CD4-positive, alpha-beta T cell treated with Interleukin-4 for 1 hour (primary cell): ENCODE results near the gene CDH12.
"Not testable (repeated sequence)": the region's sequence is repeated elsewhere in the genome, so short reads cannot be mapped to it uniquely, and the experiment has no call there.

Experiments
- DNase-seq, 2 donors: peaks; one replicate each; pipeline ENCODE4 v3.0.0-alpha.2; 2020 to 2022

The CDH12 gene

DNA sequence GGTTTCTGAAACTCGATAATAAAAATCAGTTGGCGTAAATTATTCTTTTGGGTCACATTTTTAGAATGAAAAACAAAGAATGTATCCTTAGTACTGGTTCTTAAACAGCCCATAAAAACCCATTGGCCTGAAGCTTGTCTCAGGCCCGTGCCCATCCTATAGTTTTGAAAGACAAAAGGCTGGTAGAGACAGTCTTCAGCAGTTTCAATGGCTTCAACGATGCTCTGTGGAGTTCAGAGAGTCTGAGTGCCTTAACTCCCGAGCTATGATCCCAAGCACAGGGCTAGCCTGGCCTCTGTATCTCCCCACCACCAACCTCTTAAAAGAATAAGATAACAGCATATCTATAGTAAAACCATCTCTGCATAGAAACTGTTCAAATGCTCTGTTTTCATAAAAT lies 595.0 kb downstream of the CDH12 start:
- no peak for DNase-seq

- DNase-seq, result no peak
Observed at GRCh38 chr5:22250528-22250927, 602.6 kb downstream of the CDH12 start.

GRCh38 chr5:22249209-22249729 lies 603.9 kb downstream of the CDH12 start:
- no peak for DNase-seq

GRCh38 chr5:22245770-22246169 lies 607.4 kb downstream of the CDH12 start:
- no peak for DNase-seq

DNA sequence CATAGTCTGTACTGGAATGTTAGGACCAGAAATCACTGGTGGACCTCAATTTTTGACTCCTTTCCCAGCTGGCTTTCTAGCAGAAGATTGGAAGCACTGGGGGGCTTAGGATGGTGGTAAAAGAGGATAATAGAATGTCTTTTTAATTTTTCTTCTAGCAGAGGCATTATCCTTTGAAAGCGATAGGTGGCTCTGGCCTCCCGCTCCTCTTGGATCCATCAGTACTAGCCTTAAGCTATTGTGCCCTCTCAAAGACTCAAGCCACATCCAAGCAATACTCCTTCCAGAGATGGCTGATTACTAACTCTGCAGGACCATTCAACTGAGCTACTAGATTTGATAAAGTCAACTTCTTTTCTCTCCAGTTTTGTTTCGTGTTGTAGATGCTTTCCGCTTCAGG lies 610.6 kb downstream of the CDH12 start:
- no peak for DNase-seq

DNA sequence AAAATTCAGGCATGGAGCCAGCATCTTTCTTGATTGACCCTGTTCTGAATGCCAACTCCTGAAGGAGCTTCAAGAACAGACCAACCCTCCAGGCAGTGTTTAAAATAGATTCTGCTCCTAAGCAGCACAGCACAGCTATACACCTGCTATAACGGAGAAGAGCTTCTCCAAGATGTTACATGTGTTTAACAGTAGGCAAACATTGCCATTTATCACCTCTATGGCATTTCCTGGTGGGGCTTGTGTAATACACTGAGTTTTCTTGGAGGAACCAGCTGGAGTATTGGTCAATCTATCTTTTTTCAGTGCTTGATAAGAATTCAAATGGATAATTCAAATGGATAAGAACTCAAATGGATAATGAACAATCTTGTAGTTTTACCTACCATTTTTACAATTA lies 615.1 kb downstream of the CDH12 start:
- DNase-seq, result no peak

GRCh38 chr5:22226423-22226822 lies 626.7 kb downstream of the CDH12 start:
- no peak for DNase-seq

DNA sequence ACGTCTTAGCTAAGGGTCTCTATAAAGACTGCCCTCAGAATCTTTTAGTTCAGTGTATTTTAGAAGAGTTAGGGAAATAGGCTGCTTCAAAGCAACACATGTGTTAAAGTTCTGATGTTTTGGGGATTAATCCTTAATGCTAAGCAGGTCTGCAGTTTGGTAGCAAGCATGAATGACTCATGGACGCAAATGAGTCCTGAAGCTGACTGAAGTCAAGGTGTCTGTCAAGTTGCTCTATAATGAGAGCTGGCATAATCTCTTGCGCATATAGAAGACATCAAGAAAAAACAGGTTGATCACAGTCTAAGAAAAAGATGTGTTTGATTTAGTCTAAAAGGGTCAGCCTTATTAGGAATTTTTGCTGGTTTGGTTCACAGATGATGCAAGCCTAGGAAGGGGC lies 630.1 kb downstream of the CDH12 start:
- no peak for DNase-seq

DNA sequence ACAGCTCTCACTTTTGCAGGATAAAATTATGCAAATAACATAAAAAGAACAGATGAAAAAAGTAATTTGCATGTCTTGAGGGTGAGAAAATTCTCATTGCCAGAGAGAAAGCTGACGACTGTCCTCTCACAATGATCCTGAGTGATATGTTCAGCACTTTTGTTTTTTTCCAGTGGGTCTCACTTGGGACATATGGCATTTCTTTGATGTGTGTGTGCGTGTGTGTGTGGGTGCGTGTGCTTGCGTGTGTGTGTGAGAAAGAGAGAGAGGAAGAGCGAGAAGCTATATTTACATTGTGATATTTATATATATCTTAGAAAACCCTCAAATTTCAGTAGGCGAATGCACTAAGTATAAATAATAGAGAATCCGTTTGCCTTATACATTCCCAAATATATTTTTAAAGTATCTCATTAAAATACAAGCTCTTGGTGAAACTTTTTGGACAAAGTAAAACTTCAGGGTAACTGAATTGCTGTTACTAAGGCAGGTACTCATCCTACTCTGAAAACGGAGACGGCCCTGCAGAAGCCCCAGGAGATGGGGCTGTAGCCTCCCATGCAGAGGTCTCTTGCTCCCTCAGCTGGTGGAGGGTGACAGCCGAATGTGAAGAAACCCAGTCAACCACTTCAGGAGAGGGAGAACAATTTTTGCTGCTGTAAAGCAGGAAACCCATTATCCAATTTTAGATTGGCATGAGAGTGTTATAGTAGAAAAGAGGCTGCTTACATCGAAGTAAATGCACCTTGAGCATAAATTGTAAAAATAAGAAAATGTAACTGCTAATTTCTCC lies 639.2 kb downstream of the CDH12 start:
- DNase-seq, result not testable (repeated sequence)

GRCh38 chr5:22212254-22212991 lies 640.7 kb downstream of the CDH12 start:
- DNase-seq, result not testable (repeated sequence)

DNA sequence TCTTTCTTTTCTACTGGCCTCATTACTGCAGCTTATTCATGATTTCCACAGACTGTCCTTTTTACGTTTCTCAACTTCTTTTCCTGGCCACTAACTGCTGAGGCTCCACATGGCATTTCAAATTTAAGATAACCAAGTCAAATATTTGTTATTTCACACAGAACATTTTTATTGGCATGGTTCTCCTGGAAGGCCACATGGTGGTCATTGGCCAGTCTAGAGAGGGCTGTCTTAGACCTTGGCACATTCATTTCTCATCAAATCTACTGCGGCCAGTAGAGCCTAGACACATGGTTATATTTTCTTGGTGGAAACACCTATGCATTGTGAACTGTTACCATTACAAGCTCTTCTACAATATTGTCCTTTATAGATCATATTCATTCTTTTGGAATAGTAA lies 644.7 kb downstream of the CDH12 start:
- DNase-seq, result not testable (repeated sequence)

DNA sequence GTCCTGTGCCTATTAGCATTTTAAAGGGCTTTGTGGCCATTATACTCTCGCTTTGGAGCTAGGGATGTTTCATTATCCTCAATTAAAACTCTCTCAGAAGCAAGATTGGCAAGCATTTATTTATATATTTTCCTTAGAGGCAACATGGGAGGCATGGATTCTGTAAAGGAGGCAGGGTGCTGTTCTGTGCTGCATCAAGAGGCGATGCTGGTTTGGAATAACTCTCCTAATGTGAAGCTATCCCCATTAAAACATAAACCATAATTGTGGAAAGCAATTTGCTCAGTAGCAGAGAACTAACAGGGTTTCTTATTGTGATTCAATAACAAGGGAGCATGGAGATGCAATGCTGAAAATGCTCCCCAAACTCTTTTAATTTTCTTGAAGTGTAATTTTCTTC lies 664.5 kb downstream of the CDH12 start:
- DNase-seq, result not testable (repeated sequence)

- not testable (repeated sequence) for DNase-seq
Observed at GRCh38 chr5:22187632-22188228, 665.4 kb downstream of the CDH12 start.

DNA sequence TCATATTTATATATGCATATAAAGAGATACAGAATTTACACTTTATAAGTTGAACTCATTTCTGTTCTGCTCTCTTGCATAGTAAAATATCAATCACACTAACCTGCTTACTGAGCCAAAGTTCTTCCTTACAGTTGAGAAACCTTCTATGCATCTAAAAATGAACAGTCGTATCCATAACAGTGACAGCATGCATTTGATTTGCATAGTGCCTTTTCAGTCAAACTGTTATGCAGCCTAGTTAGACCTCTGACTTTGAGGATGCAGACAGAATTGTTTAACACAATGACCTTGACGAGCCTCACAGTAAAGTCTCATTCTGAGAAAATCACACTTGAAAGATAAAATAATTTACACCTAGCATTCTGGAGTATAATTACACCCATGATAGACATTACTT lies 683.9 kb downstream of the CDH12 start:
- DNase-seq, result not testable (repeated sequence)

GRCh38 chr5:22168704-22169103 lies 684.4 kb downstream of the CDH12 start:
- not testable (repeated sequence) for DNase-seq

GRCh38 chr5:22165931-22166330 lies 687.2 kb downstream of the CDH12 start:
- DNase-seq, result not testable (repeated sequence)

DNA sequence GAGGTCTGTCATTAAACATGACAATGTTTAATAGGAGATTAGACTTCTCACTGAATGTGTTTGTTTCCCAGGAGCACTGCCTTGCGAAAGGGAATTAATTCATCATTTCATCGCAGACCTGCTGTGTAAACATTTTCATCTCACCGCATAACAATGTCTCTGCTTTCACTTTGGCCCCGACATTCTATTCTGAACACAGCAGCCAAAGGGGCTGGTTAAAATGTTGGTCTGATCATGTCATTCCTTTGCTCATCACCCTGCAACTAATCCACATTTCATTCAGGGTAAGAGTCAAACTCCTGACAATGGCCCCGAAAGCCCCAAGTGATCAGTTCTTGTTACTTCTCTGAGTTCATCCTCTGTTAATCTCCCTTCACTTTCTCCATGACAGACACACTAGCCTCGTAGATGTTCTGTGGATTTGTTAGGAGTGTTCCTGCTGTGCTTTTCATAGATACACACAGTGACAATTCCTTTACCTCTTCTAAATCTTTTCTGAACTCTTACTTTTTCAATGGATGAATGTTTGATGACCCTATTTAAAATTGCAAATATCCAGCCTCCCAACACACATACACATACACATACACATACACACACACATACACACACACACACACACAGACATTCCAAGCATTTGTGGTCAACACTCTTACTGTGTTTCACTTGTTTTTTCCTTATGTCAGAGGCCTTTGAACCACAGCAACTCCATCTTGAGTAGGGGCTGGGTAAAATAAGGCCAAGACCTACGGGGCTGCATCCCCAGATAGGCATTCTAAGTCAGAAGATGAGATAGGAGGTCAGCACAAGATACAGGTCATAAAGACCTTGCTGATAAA lies 688.0 kb downstream of the CDH12 start:
- not testable (repeated sequence) for DNase-seq

GRCh38 chr5:22156953-22157352 lies 696.2 kb downstream of the CDH12 start:
- DNase-seq, result not testable (repeated sequence)

DNA sequence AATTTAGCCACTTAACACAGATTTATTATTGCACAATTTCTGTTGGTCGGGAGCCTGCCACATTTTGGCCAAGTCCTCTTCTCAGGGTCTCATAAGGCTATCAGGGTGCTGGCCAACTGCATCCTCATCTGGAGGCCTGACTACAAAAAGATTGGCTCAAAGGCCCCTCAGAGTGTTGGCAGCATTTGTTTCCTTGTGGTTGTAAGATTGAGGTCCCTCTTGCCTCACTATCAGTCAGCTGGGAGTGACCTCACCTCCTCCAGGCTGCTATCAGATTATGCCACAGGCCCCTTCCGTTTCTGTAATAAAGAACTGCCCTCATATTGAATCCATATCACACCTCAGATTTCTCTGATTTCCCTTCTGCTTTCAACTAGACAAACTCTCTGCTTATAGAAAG lies 698.4 kb downstream of the CDH12 start:
- DNase-seq, result not testable (repeated sequence)

- DNase-seq, result not testable (repeated sequence)
Observed at GRCh38 chr5:22151801-22152200, 701.3 kb downstream of the CDH12 start.

DNA sequence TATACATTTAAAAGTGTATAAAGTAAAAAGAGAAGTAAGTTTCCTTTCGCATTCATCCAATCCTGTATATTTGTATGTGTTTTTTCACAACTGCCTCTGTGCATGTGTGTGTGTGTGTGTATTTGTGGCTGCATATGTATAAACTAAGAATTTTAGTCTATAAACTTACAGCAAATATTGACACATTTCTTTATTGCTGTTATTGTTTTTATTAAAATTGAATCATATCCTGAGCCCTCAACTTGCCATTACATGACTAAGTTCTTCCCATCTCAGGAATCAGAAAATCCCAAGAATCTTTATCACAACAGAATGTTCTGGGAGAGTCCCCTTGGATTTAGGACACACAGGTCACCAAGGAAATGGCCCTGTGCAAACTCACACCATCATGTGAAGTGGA lies 712.7 kb downstream of the CDH12 start:
- DNase-seq, result not testable (repeated sequence)

DNA sequence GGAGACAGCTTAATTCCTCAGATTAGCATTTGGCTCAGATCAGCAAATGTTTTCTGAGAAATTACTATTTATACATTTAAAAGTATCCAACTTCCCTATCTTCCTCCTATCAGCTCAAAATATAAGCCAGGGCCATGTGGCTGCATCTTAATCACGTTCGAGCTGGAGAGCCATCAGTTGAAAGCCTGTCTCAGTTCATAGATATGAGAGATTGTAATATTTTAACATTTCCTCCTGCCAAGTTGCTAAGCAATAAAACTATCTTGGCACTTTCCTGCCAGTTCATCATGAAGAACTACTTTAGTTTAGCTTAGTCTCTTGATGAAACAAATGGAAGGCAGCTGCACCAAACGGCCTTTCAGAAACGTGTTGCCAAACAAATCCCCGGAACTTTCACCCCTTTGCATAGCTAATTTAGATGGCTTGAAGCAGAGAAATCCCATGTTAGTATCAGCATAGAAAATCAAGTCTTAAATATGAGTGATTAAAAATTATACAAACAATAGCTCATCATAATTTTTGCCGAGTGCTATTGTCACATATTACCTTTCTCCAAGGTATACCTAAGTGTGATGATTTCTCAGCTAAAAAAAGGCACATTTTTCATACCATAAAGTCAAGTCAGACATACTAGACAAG lies 713.4 kb downstream of the CDH12 start:
- not testable (repeated sequence) for DNase-seq
